GM15510 (cell line): ENCODE data around the gene GALNT9.

ENCODE experiments used
- POLR2A ChIP-seq: IDR thresholded peaks from 3 replicates; pipeline ENCODE4 v1.6.1; 2011; ENCODE audit warnings: borderline replicate concordance; ENCODE audit not compliant: insufficient read length; ENCODE audit errors: extremely low read depth

GALNT9 gene

DNA sequence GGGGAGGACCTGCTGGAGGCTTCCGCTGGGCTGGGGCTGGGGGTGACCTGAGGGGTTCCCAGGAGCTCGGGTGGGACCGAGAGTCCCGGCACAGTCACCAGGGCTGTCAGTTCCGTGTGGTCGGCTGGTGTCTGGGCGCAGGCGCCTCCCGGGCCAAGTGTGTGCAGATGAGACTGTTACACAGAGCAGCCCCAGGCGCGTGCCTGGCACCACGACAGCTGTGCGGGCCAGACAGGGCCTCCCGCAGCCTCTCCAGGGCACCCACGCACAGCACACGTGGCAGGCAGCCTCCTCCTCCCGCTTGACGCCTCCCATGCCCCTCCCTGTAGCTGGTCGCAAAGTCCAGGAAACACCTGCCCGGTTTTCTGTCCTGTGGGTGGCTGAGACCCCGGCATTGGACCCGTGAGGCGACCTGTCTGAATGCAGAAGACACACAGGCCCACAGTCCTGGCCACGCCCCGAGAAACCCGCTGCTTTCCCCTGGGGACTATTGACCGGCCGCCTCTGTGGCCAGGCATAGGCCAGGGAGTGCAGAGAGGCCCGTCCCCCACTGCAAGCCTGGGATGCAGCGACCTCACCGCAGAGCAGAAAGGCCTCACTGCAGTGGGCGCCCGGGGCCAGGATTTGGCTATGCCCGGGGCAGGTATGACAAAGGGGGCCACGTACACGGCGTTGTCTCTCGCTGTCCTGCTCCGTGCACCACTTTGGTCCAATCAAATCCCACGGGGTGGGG, 12.1 kb upstream of the GALNT9 start:
- no peak for TF ChIP-seq POLR2A

DNA sequence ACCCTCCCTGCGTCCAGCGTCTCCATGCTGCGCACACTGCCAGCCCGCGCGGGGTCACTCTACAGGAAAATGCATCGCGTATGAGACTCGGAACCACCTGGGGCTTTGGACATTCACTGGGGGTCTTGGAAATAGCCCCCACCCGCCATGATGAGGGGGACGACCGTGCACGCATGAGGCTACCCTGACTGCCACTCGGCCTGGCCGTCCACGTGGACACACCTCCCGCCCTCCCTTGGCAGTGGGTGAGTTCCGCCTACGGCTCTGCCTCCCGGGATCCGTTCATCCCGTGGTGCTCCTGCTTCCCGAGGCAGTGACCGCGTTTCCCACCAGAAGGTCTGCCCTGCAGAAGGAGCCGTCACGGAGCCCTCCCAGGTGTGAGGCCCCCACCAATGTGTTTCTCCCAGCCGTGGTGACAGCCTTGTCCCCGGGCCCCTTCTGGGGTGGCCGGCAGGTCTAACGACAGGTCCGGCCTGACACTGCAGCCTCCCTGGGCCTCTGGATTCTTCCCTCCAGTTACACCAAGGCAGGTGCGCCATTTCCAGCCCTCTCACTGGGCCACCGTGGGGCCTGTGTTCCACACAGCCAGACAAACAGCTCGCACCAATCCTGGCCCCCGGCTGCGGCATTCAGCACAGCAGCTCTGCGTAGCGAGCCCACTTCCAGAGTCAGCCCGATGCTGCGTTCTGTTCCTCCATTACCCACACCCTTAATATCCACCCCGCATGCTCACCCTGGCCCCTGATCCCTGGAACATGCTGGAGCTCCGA, 11.1 kb upstream of the GALNT9 start:
- no peak for TF ChIP-seq POLR2A

DNA sequence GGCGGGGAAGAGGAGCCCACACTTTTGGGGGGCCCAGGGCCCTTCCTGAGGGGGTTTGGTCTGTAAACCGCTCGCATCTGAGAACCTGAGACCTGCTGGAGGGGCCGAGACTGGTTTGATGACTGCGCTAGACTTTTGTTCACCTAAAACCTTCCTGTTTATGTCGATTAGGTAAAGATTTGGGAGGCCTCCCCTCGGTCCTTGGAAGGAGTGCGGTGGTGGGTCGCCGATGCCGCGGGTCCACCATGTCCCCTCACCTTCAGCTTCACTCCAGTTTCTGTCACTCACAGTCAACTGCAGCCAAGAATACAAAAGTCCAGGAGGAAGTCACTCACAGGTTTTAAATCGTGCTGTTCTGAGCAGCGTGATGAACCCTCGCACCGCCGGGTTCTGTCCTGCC, 10.5 kb upstream of the GALNT9 start:
- TF ChIP-seq POLR2A, result no peak

DNA sequence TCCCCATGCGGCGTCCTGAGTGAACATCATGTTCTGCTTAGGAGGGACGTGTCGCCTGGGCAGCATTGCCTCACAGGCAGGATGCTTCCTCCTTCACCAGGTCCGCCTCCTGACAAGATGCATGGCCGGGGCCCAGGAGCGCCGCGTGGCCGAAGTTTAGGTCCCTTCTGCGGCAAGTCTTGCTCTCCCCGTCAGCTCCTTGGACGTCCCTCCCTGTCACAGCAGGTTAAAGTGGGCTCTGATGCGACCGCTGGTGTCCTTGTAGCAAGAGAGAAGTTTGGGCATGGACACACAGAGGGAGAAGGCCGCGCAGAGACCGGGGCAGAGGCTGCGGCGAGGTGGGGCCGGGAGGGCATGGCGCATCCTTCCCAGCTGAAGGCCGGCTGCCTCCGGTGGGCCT, 9.4 kb upstream of the GALNT9 start:
- TF ChIP-seq POLR2A, result no peak

DNA sequence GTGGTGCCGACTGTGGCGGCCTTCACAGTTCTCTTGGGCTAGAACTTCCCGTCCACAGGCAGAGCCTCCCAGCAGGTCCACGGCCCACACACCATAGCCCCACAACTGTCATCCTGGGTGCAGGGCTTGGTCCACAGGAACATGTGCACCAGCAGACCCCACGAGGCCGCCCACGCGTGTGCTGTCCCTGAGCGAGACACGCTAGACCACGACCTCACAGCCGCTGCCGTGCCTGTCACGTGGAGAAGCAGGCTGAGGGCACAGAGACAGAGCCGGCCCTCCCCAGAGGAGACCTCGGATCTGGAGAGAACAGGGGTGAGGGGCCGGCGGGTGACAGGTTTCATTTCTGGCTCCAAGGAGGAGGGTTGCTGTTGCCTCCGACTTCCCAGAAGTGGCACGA, 8.9 kb upstream of the GALNT9 start:
- no peak for TF ChIP-seq POLR2A

DNA sequence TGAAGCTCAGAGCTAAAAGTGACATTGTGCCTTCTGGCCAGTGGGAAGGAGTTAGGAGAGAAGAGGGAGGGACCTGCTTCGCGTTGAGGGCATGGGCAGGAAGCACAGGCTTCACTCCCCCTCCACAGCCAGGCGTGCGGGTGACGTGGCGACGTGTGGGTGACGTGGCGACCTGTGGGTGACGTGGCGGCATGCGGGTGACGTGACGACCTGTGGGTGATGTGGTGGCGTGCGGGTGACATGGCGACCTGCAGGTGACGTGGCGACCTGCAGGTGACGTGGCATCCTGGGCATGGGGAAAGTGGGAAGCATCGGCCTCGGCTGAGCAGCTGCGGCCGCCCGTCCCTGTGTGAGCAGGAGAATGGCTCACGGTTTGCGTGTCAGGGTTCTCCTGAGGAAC, 8.2 kb upstream of the GALNT9 start:
- no peak for TF ChIP-seq POLR2A

DNA sequence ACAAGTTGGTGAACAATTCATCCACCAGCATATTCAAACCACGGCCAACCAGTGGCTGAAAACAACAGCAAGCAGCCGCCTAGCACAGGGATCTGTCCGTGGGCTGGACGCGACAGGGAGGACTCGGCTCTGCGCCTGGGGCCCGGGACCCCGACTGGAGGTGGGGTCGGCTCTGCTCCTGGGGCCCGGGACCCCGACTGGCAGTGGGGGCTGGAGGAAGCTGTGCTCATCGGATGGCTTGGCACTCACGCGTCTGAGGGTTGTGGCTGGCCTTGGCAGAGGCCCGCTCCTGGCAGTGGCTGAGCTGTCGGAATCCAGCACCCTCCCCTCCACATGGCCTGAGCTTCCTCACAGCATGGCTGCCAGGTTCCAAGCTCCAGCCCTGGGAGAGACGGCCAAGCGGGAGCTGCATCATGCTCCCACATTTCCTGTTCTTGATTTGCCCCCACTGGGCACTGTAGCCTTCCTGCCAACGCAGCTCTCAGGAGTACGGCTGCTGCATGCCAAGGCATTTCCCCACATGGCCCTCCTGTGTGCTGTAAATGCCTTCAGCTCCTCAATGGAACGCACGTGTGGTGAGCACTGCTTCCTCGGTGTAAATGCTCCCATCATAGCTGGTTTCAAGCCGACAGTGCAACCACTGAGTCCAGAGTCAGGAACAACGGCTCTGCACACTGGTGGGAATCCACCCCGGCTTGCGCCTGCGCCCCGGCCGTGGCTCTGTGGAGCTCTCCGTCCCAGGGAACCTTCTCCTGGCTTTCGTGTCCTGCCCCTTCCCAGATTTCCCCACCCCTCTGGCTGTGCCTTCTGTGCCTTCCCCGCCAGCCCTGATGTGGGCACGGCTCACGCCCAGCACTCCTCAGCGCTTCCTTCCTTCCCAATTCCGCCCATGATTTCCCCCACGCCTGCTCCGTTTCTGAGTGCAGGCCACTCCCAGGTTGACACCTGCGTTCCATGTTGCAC, 7.3 kb upstream of the GALNT9 start:
- TF ChIP-seq POLR2A, result no peak

DNA sequence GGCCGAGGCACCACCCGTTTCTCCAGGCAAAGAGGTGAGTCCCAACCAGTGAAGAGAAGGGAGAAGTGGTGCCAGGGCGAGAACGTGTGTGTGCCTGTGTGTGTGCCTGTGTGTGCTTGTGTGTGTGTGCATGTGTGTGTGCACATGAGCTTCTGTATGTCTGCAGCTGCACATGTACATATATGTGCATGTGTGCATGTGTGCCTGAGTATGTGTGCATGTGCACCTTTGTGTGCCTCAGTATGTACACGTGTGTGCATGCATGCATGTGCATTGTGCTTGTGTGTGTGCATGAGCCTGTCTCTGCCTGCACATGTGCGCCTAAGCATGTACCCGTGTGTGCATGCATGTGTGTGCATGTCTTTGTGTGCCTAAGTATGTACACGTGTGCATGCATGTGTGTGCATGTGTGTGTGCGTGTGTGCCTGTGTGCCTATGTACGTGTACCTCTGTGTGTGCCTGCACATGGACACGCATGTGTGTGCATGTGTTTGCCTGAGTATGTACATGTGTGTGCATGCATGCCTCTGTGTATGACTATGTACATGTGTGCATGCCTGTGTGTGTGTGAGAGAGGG, 5.9 kb upstream of the GALNT9 start:
- no peak for TF ChIP-seq POLR2A

DNA sequence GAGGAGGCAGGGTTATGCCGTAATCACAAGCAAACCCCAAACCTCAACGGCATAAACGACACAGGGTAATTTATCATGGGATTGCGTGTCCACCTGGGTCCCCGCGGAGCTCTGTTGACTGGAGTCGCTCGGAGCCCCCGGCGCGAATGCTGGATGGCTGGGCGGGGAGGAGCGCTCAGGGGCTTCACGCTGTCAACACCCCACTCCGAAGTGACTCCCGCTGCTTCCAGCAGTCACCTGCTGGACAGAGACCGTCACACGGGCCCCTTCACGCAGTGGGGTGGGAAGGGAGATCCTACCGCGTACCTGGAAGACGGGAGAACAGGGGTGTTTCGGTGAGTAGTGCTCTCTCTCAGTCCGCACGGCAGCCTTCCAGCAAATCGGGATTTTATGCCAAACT, 4.4 kb upstream of the GALNT9 start:
- TF ChIP-seq POLR2A, result no peak

DNA sequence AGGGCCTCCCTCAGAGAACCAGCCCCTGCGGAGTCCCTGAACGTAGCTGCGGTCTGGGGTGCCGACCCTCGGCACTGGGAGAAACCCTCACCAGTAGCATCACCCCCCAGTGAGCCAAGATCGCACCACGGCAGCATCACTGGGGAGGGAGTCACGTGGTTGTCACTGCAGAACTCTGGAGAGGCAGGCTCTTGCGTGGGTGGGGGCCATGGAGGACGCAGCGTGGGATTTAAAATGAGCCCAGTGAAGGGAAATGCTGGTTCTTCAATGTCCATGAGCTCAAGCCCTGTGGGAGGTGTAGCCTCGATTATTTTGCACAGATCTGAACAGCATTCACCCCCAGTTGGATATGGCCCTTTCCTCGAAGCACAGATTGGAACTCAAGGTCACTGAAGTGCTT, 3.9 kb upstream of the GALNT9 start:
- TF ChIP-seq POLR2A, result no peak

DNA sequence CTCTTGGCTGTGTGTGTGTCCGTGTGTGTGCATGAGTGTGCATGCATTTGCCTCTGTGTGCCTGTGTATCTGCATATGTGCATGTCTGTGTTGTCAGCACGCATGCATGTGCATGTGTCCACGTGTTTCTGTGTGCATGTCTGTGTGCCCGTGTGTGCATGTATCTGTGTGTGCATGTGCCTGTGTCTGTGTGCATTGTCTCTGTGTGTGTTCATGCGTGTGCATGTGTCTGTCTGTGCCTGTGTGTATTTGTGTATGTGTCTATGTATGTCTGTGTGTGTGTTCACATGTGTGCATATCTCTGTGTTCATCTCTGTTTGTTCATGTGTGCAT, 1.1 kb upstream of the GALNT9 start:
- no peak for TF ChIP-seq POLR2A

DNA sequence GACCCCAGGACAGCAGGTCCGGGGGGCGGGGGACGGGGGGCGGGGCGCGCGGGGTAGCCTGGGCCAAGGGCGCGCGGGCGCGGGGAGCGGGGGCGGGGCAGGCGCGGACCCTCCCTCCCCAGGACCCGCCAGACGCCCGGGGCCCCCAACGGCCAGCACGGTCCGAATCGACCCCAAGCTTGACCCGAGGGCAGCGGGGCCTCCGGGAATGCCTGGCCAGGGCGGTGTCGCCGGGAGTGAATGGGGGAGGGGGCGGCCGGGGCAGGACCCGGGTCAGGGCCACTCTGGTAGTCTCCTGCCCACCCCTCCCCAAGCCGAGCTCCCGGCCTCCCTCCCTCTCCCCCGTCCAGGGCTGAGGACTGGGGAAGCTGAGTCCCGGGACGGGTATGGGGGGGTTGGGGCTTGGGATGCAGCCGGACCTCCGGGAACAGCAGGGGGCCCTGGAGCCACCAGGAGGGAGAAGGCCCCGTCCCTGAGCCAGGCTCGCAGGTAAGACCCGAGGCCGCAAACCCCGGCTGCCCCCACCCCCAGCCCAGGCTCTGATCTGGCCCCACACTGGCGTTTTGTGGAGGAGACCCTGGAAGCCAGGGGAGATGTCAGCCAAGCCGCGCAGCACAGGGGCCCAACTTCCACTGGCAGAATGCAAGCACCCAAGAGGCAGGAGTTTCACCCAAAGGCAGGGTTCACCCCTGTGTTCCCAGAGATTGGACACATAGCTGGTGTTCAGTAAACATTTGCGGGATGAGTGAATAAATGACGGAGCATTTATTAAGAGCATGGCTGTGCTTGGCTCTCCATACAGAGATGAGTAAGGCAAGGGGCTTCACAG, 545 bp upstream of the GALNT9 start:
- no peak for TF ChIP-seq POLR2A

DNA sequence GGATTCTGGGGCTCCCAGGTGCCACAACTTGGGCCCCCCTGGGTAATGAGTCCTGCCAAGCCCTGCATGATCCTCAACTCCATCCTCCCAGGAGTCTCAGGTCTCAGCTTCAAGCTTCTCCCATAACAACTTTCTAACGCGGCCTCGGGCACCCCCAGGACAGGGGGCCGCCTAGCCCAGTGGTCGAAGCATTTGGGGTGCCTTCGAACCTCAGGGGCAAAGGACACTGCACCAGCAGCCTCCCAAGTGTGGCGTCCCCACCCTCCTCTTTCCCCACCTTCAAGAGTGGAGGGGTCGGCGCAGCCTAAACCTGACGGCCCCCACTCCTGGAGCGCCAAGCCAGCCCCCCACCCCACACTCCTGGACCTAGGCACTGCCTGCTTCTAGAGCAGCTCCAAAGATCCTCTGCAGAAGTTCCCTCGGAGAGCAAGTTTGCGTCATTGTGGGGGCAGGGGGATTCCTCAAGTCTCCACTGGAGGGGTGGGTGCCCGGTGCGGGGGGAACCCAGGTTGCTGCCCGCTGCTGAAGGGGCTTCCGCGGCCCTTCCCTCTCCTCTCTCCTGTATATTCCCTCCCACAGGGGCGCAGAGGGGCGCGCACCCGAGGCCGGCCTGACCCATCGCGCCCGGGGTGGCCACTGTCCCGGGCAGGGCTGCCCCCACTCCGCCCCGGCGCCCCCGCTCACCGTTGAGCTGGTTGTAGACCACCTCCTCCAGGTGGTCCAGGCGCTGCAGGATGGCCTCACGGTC, 933 bp downstream of the GALNT9 start:
- TF ChIP-seq POLR2A, result no peak
